GM08714 (cell line): Measurements from ENCODE around the gene NDUFA13.

ENCODE experiments used
- H3K4me3 ChIP-seq: fragments of 200-500 bp; sonication (Bioruptor generic); 2 replicates; pipeline ENCODE4 v1.5.1; 2014; ENCODE audit warnings: mild to moderate bottlenecking, low read length, inconsistent platforms
- ZNF274 ChIP-seq: IDR thresholded peaks from 2 replicates; pipeline ENCODE4 v1.6.1; 2012; ENCODE audit warnings: mild to moderate bottlenecking, low read depth, low read length

Gene NDUFA13

GRCh38 chr19:19568802-19569756 lies 53.1 kb downstream of the NDUFA13 start:
- TF ChIP-seq ZNF274: no peak
- no peak overlapping the region for H3K4me3 ChIP-seq

GRCh38 chr19:19570571-19570970 lies 54.5 kb downstream of the NDUFA13 start:
- TF ChIP-seq ZNF274: no peak
- H3K4me3 ChIP-seq: no peak overlapping the region

- H3K4me3 ChIP-seq: no peak overlapping the region
- TF ChIP-seq ZNF274: no peak
Measured at GRCh38 chr19:19571071-19571786, 55.2 kb downstream of the NDUFA13 start.

- H3K4me3 ChIP-seq: no peak overlapping the region
- no peak for TF ChIP-seq ZNF274
Measured at GRCh38 chr19:19575411-19575810, 59.4 kb downstream of the NDUFA13 start.
